ENCODE results near the gene FSD1L. TPM values are rescaled to one million over a fixed set of nuclear protein-coding genes. Genes with fewer than 3 reads are reported as not detected.
"Not testable (repeated sequence)": the region's sequence is repeated elsewhere in the genome, so short reads cannot be mapped to it uniquely, and the experiment has no call there.

FSD1L gene
- total and polyA plus RNA-seq, 2 experiments from 2014 or later, result 5.2 to 7.1 TPM

GRCh38 chr9:105519710-105520369, 72.0 kb downstream of the FSD1L start:
- not testable (repeated sequence) for H3K9me2 ChIP-seq (ENCODE audit: insufficient read depth); H3K27me3 Mint-ChIP-seq (ENCODE audit: insufficient read depth, low read depth, poor library complexity); H3K9me3 Mint-ChIP-seq; H4K20me1 ChIP-seq (replicated peaks; ENCODE audit: insufficient read depth); H3K4me3 ChIP-seq; H3K79me2 ChIP-seq (replicated peaks; ENCODE audit: insufficient read depth); H3K4me1 Mint-ChIP-seq; H3F3A ChIP-seq (replicated peaks; ENCODE audit: low read depth); H3K27ac Mint-ChIP-seq; H3K27me3 ChIP-seq (ENCODE audit: insufficient read depth); H3K4me1 ChIP-seq (ENCODE audit: insufficient read depth); H2AFZ ChIP-seq; H3K36me3 ChIP-seq (ENCODE audit: insufficient read depth); DNase-seq (ENCODE audit: low spot score); H3K4me2 ChIP-seq; H3K27ac ChIP-seq (ENCODE audit: low read depth); H3K4me3 Mint-ChIP-seq
- ATAC-seq, result peak; percentile 87
- peaks cover 24% of the 10 kb centered on the region for H3K36me3 Mint-ChIP-seq (ENCODE audit: low read depth)

GRCh38 chr9:105520992-105521391, 73.2 kb downstream of the FSD1L start:
- peaks cover 22% of the 10 kb centered on the region for H3K36me3 Mint-ChIP-seq (ENCODE audit: low read depth)

GRCh38 chr9:105522618-105523385, 75.0 kb downstream of the FSD1L start:
- ATAC-seq, result not testable (repeated sequence)

More at GRCh38 chr9:105520992-105521391, 73.2 kb downstream of the FSD1L start:
- H2AFZ ChIP-seq; H3K4me3 ChIP-seq; H4K20me1 ChIP-seq (replicated peaks; ENCODE audit: insufficient read depth); ATAC-seq; H3F3A ChIP-seq (replicated peaks; ENCODE audit: low read depth); DNase-seq (ENCODE audit: low spot score); H3K4me2 ChIP-seq; H3K27ac Mint-ChIP-seq; H3K27me3 ChIP-seq (ENCODE audit: insufficient read depth); H3K4me1 ChIP-seq (ENCODE audit: insufficient read depth); H3K79me2 ChIP-seq (replicated peaks; ENCODE audit: insufficient read depth); H3K27ac ChIP-seq (ENCODE audit: low read depth); H3K9me2 ChIP-seq (ENCODE audit: insufficient read depth); H3K36me3 ChIP-seq (ENCODE audit: insufficient read depth); H3K9me3 Mint-ChIP-seq; H3K4me3 Mint-ChIP-seq; H3K4me1 Mint-ChIP-seq; H3K27me3 Mint-ChIP-seq (ENCODE audit: insufficient read depth, low read depth, poor library complexity): not testable (repeated sequence)

GRCh38 chr9:105531530-105531929, 83.7 kb downstream of the FSD1L start:
- Histone ChIP-seq H3K27ac (ENCODE audit: low read depth) (no peak overlapping the region), H4K20me1 (replicated peaks; ENCODE audit: insufficient read depth) (no peaks in the 10 kb centered on the region; the same call in 1 of the 2 replicates), H3K79me2 (replicated peaks; ENCODE audit: insufficient read depth) (no peaks in the 10 kb centered on the region), H3K9me2 (ENCODE audit: insufficient read depth) (no peaks in the 10 kb centered on the region), H3K4me1 (ENCODE audit: insufficient read depth) (no peaks in the 10 kb centered on the region), H2AFZ (no peak overlapping the region), H3K27me3 (ENCODE audit: insufficient read depth) (no peaks in the 10 kb centered on the region), H3K4me3 (no peak overlapping the region), H3K36me3 (ENCODE audit: insufficient read depth) (peaks cover 6% of the 10 kb centered on the region; the same call in 1 of the 2 replicates), H3F3A (replicated peaks; ENCODE audit: low read depth) (no peaks in the 10 kb centered on the region), H3K4me2 (no peak overlapping the region)
- no peak overlapping the region for H3K27ac Mint-ChIP-seq
- DNase-seq (ENCODE audit: low spot score) (no peak), ATAC-seq (no peak)
- peaks cover 12% of the 10 kb centered on the region for H3K9me3 Mint-ChIP-seq
- no peaks in the 10 kb centered on the region for H3K27me3 Mint-ChIP-seq (ENCODE audit: insufficient read depth, low read depth, poor library complexity)
- peaks cover 18% of the 10 kb centered on the region for H3K36me3 Mint-ChIP-seq (ENCODE audit: low read depth)
- no peak overlapping the region for H3K4me3 Mint-ChIP-seq
- no peaks in the 10 kb centered on the region for H3K4me1 Mint-ChIP-seq
- no peak for TF ChIP-seq CTCF (conservative IDR thresholded peaks at IDR 0.05; ENCODE audit: low read depth in 2 of 2)
- no peak for TF ChIP-seq EZH2phosphoT487 (IDR thresholded peaks at IDR 0.05; ENCODE audit: unreplicated experiment)
- TF ChIP-seq STAT1 (IDR thresholded peaks at IDR 0.05; ENCODE audit: unreplicated experiment), result no peak
- TF ChIP-seq JUNB (IDR thresholded peaks at IDR 0.05; ENCODE audit: unreplicated experiment), result no peak
- TF ChIP-seq REST (IDR thresholded peaks at IDR 0.05; ENCODE audit: unreplicated experiment), result no peak

More at GRCh38 chr9:105522618-105523385, 75.0 kb downstream of the FSD1L start:
- not testable (repeated sequence) for H3K4me1 ChIP-seq (ENCODE audit: insufficient read depth); H3K4me3 ChIP-seq; H3K27ac Mint-ChIP-seq; H4K20me1 ChIP-seq (replicated peaks; ENCODE audit: insufficient read depth); H3K9me3 Mint-ChIP-seq; H3K4me1 Mint-ChIP-seq; H3K4me3 Mint-ChIP-seq; H3K27me3 ChIP-seq (ENCODE audit: insufficient read depth); H3K9me2 ChIP-seq (ENCODE audit: insufficient read depth); H3K27me3 Mint-ChIP-seq (ENCODE audit: insufficient read depth, low read depth, poor library complexity); H3F3A ChIP-seq (replicated peaks; ENCODE audit: low read depth); H3K4me2 ChIP-seq; H2AFZ ChIP-seq; H3K79me2 ChIP-seq (replicated peaks; ENCODE audit: insufficient read depth); H3K27ac ChIP-seq (ENCODE audit: low read depth); DNase-seq (ENCODE audit: low spot score); H3K36me3 ChIP-seq (ENCODE audit: insufficient read depth)
- H3K36me3 Mint-ChIP-seq (ENCODE audit: low read depth), result peaks cover 23% of the 10 kb centered on the region
